ENCODE data around the gene TMEM107.

The TMEM107 gene

GRCh38 chr17:8159032-8159400 is 17.2 kb downstream of the TMEM107 start:
- Histone ChIP-seq H3K27me3 (ENCODE audit: low read depth, low read length) (no peaks in the 10 kb centered on the region), H3K36me3 (ENCODE audit: control insufficient read depth in 1 of 2, insufficient read depth in 2 of 2, low read length in 2 of 2) (peaks cover 15 to 37% of the 10 kb centered on the region in 2 donors), H3K9me3 (ENCODE audit: control insufficient read depth in 1 of 2, low read length in 2 of 2) (no peaks in the 10 kb centered on the region), H3K27ac (ENCODE audit: low read length) (peak overlapping the region; percentile 85), H3K4me1 (ENCODE audit: control insufficient read depth in 1 of 2, insufficient read depth in 2 of 2, low read length in 2 of 2) (peaks cover 18 to 49% of the 10 kb centered on the region in 2 donors), H3K4me3 (ENCODE audit: low read depth in 1 of 2, low read length in 2 of 2) (no peak overlapping the region)

GRCh38 chr17:8158267-8159031 is 17.7 kb downstream of the TMEM107 start:
- Histone ChIP-seq H3K4me3 (ENCODE audit: low read depth in 1 of 2, low read length in 2 of 2) (no peak overlapping the region), H3K27ac (ENCODE audit: low read length) (peak overlapping the region; percentile 85), H3K27me3 (ENCODE audit: low read depth, low read length) (no peaks in the 10 kb centered on the region), H3K4me1 (ENCODE audit: control insufficient read depth in 1 of 2, insufficient read depth in 2 of 2, low read length in 2 of 2) (peaks cover 13 to 43% of the 10 kb centered on the region in 2 donors), H3K36me3 (ENCODE audit: control insufficient read depth in 1 of 2, insufficient read depth in 2 of 2, low read length in 2 of 2) (peaks cover 15 to 41% of the 10 kb centered on the region in 2 donors), H3K9me3 (ENCODE audit: control insufficient read depth in 1 of 2, low read length in 2 of 2) (no peaks in the 10 kb centered on the region)

GRCh38 chr17:8156246-8156992 is 19.8 kb downstream of the TMEM107 start:
- Histone ChIP-seq H3K4me3 (ENCODE audit: low read depth in 1 of 2, low read length in 2 of 2) (peak overlapping the region; percentile 91 to 98), H3K36me3 (ENCODE audit: control insufficient read depth in 1 of 2, insufficient read depth in 2 of 2, low read length in 2 of 2) (peaks cover 15 to 39% of the 10 kb centered on the region in 2 donors), H3K9me3 (ENCODE audit: control insufficient read depth in 1 of 2, low read length in 2 of 2) (no peaks in the 10 kb centered on the region), H3K4me1 (ENCODE audit: control insufficient read depth in 1 of 2, insufficient read depth in 2 of 2, low read length in 2 of 2) (peaks cover 15 to 41% of the 10 kb centered on the region in 2 donors), H3K27ac (ENCODE audit: low read length) (peak overlapping the region; percentile 100), H3K27me3 (ENCODE audit: low read depth, low read length) (no peaks in the 10 kb centered on the region)

- Histone ChIP-seq H3K4me1 (ENCODE audit: control insufficient read depth in 1 of 2, insufficient read depth in 2 of 2, low read length in 2 of 2) (peaks cover 10 to 36% of the 10 kb centered on the region in 2 donors), H3K36me3 (ENCODE audit: control insufficient read depth in 1 of 2, insufficient read depth in 2 of 2, low read length in 2 of 2) (peaks cover 11 to 36% of the 10 kb centered on the region in 2 donors), H3K4me3 (ENCODE audit: low read depth in 1 of 2, low read length in 2 of 2) (peak overlapping the region; percentile 91 to 98), H3K9me3 (ENCODE audit: control insufficient read depth in 1 of 2, low read length in 2 of 2) (no peaks in the 10 kb centered on the region), H3K27ac (ENCODE audit: low read length) (peak overlapping the region; percentile 100), H3K27me3 (ENCODE audit: low read depth, low read length) (no peaks in the 10 kb centered on the region)
These were observed 20.3 kb downstream of the TMEM107 start for GRCh38 chr17:8155996-8156245.

- peaks cover 12 to 38% of the 10 kb centered on the region in 2 donors for H3K36me3 ChIP-seq (ENCODE audit: control insufficient read depth in 1 of 2, insufficient read depth in 2 of 2, low read length in 2 of 2)
- H3K27me3 ChIP-seq (ENCODE audit: low read depth, low read length) = no peaks in the 10 kb centered on the region
- H3K9me3 ChIP-seq (ENCODE audit: control insufficient read depth in 1 of 2, low read length in 2 of 2) = no peaks in the 10 kb centered on the region
- peaks cover 13 to 36% of the 10 kb centered on the region in 2 donors for H3K4me1 ChIP-seq (ENCODE audit: control insufficient read depth in 1 of 2, insufficient read depth in 2 of 2, low read length in 2 of 2)
- H3K27ac ChIP-seq (ENCODE audit: low read length) = peak overlapping the region; percentile 100
- peak overlapping the region; percentile 91 to 98 for H3K4me3 ChIP-seq (ENCODE audit: low read depth in 1 of 2, low read length in 2 of 2)
These were observed 20.8 kb downstream of the TMEM107 start for GRCh38 chr17:8155231-8155995.

GRCh38 chr17:8154608-8155155 is 21.5 kb downstream of the TMEM107 start:
- peaks cover 13 to 36% of the 10 kb centered on the region in 2 donors for H3K4me1 ChIP-seq (ENCODE audit: control insufficient read depth in 1 of 2, insufficient read depth in 2 of 2, low read length in 2 of 2)
- H3K27ac ChIP-seq (ENCODE audit: low read length) = peak overlapping the region; percentile 100
- peak overlapping the region; percentile 91 to 98 for H3K4me3 ChIP-seq (ENCODE audit: low read depth in 1 of 2, low read length in 2 of 2)
- no peaks in the 10 kb centered on the region for H3K9me3 ChIP-seq (ENCODE audit: control insufficient read depth in 1 of 2, low read length in 2 of 2)
- no peaks in the 10 kb centered on the region for H3K27me3 ChIP-seq (ENCODE audit: low read depth, low read length)
- H3K36me3 ChIP-seq (ENCODE audit: control insufficient read depth in 1 of 2, insufficient read depth in 2 of 2, low read length in 2 of 2) = peaks cover 15 to 41% of the 10 kb centered on the region in 2 donors

- Histone ChIP-seq H3K4me1 (ENCODE audit: control insufficient read depth in 1 of 2, insufficient read depth in 2 of 2, low read length in 2 of 2) (peaks cover 13 to 36% of the 10 kb centered on the region in 2 donors), H3K27ac (ENCODE audit: low read length) (peak overlapping the region; percentile 100), H3K9me3 (ENCODE audit: control insufficient read depth in 1 of 2, low read length in 2 of 2) (no peaks in the 10 kb centered on the region), H3K4me3 (ENCODE audit: low read depth in 1 of 2, low read length in 2 of 2) (peak overlapping the region; percentile 91 to 98), H3K27me3 (ENCODE audit: low read depth, low read length) (no peaks in the 10 kb centered on the region), H3K36me3 (ENCODE audit: control insufficient read depth in 1 of 2, insufficient read depth in 2 of 2, low read length in 2 of 2) (peaks cover 16 to 42% of the 10 kb centered on the region in 2 donors)
These were observed 22.1 kb downstream of the TMEM107 start for GRCh38 chr17:8153957-8154607.

- H3K4me3 ChIP-seq (ENCODE audit: low read depth in 1 of 2, low read length in 2 of 2) = peak overlapping the region; percentile 65 to 91
- H3K9me3 ChIP-seq (ENCODE audit: control insufficient read depth in 1 of 2, low read length in 2 of 2) = no peaks in the 10 kb centered on the region
- peaks cover 13 to 34% of the 10 kb centered on the region in 2 donors for H3K4me1 ChIP-seq (ENCODE audit: control insufficient read depth in 1 of 2, insufficient read depth in 2 of 2, low read length in 2 of 2)
- H3K27me3 ChIP-seq (ENCODE audit: low read depth, low read length) = no peaks in the 10 kb centered on the region
- H3K27ac ChIP-seq (ENCODE audit: low read length) = peak overlapping the region; percentile 100
- peaks cover 20 to 46% of the 10 kb centered on the region in 2 donors for H3K36me3 ChIP-seq (ENCODE audit: control insufficient read depth in 1 of 2, insufficient read depth in 2 of 2, low read length in 2 of 2)
These were observed 22.6 kb downstream of the TMEM107 start for GRCh38 chr17:8153525-8153956.

- H3K4me3 ChIP-seq (ENCODE audit: low read depth in 1 of 2, low read length in 2 of 2) = peak overlapping the region; percentile 65 to 91
- H3K27me3 ChIP-seq (ENCODE audit: low read depth, low read length) = no peaks in the 10 kb centered on the region
- peaks cover 25 to 48% of the 10 kb centered on the region in 2 donors for H3K36me3 ChIP-seq (ENCODE audit: control insufficient read depth in 1 of 2, insufficient read depth in 2 of 2, low read length in 2 of 2)
- H3K9me3 ChIP-seq (ENCODE audit: control insufficient read depth in 1 of 2, low read length in 2 of 2) = no peaks in the 10 kb centered on the region
- peaks cover 13 to 37% of the 10 kb centered on the region in 2 donors for H3K4me1 ChIP-seq (ENCODE audit: control insufficient read depth in 1 of 2, insufficient read depth in 2 of 2, low read length in 2 of 2)
- H3K27ac ChIP-seq (ENCODE audit: low read length) = peak overlapping the region; percentile 100
These were observed 23.1 kb downstream of the TMEM107 start for GRCh38 chr17:8153031-8153451.

GRCh38 chr17:8152112-8152775 is 23.9 kb downstream of the TMEM107 start, which contains the start of gene PER1:
Gene PER1, minus strand, starts transcription at chr17:8152404. Its CDS starts 1,698 bp downstream, at chr17:8150706.
- Histone ChIP-seq H3K9me3 (ENCODE audit: control insufficient read depth in 1 of 2, low read length in 2 of 2) (no peaks in the 10 kb centered on the region), H3K27ac (ENCODE audit: low read length) (peak within 1 kb of the TSS; percentile 100), H3K4me3 (ENCODE audit: low read depth in 1 of 2, low read length in 2 of 2) (peak within 1 kb of the TSS; percentile 88 to 91), H3K36me3 (ENCODE audit: control insufficient read depth in 1 of 2, insufficient read depth in 2 of 2, low read length in 2 of 2) (peaks cover 32 to 56% of the 10 kb centered on the region in 2 donors), H3K4me1 (ENCODE audit: control insufficient read depth in 1 of 2, insufficient read depth in 2 of 2, low read length in 2 of 2) (peaks cover 13 to 38% of the 10 kb centered on the region in 2 donors), H3K27me3 (ENCODE audit: low read depth, low read length) (no peaks in the 10 kb centered on the region)
